GM10266 (cell line): ENCODE measurements around the gene NAPEPLD.
A peak's percentile ranks its signal among the peaks of the same experiment; 100 is the strongest.
"Not testable (repeated sequence)": the region's sequence is repeated elsewhere in the genome, so short reads cannot be mapped to it uniquely, and the experiment has no call there.

Experiments
- DNase-seq: peaks from one replicate; pipeline ENCODE4 v3.0.0; 2012; ENCODE audit errors: extremely low spot score
- TF ChIP-seq, protein P1 (sequence below): IDR thresholded peaks from 2 replicates; pipeline ENCODE4 v1.5.1; 2012; ENCODE audit warnings: mild to moderate bottlenecking, low read depth; ENCODE audit not compliant: control insufficient read depth, insufficient read depth; ENCODE audit errors: missing control alignments

Gene NAPEPLD

DNA sequence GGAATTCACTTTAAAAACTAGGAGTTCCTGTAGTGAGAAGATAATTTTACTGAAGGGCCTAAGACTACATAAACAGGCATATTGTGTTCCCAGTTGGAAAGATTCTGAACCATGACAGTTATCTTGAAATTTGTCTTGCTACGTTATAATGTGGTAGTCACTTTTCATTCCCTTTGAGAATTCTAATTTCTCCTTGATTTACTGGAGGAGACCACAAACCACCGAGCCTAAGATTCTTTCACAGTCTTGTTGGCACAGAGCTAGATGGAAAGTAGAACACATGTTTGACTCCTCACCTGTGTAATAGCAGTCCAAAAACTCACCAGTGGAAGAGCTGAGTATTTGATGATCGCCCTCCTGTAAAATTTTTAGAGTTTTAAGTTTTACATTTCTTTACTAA lies 69.1 kb downstream of the NAPEPLD start:
- no peak for DNase-seq
- TF ChIP-seq, protein P1, sequence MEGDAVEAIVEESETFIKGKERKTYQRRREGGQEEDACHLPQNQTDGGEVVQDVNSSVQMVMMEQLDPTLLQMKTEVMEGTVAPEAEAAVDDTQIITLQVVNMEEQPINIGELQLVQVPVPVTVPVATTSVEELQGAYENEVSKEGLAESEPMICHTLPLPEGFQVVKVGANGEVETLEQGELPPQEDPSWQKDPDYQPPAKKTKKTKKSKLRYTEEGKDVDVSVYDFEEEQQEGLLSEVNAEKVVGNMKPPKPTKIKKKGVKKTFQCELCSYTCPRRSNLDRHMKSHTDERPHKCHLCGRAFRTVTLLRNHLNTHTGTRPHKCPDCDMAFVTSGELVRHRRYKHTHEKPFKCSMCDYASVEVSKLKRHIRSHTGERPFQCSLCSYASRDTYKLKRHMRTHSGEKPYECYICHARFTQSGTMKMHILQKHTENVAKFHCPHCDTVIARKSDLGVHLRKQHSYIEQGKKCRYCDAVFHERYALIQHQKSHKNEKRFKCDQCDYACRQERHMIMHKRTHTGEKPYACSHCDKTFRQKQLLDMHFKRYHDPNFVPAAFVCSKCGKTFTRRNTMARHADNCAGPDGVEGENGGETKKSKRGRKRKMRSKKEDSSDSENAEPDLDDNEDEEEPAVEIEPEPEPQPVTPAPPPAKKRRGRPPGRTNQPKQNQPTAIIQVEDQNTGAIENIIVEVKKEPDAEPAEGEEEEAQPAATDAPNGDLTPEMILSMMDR = no peak

GRCh38 chr7:103078226-103078625 lies 70.7 kb downstream of the NAPEPLD start:
- DNase-seq = not testable (repeated sequence)

GRCh38 chr7:103077318-103077717 lies 71.6 kb downstream of the NAPEPLD start:
- DNase-seq = no peak
- TF ChIP-seq, protein P1 = no peak

GRCh38 chr7:103076764-103077163 lies 72.1 kb downstream of the NAPEPLD start:
- TF ChIP-seq, protein P1 = no peak
- no peak for DNase-seq

DNA sequence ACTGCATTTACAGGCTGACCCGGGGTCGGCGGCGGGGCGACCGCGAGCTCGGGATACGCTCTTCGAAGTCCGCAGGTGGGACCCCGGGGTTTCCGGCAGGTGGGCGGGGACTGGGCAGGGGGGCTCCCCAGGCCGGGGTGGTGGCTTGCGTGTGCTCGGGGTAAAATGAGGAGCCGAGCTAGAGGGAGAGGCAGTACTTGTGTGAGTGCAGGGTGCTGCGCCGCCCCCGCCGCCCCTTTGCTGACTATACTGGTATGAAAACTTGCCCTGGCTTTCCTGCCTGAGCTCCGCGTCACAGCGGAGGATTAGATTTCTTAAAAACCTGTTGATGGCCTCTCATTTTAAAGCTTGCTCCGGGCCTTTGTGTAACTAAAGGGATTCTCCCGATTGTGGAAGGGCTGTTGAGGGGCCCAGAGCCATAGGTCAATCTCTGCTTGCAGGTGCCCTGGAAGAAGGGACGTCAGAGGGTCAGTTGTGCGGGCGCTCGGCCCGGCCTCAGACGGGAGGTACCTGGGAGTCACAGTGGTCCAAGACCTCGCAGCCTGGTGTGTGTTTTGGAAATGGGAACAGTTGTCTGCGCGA lies 73.5 kb downstream of the NAPEPLD start:
- DNase-seq = peak; percentile 84
- TF ChIP-seq, protein P1 = no peak

DNA sequence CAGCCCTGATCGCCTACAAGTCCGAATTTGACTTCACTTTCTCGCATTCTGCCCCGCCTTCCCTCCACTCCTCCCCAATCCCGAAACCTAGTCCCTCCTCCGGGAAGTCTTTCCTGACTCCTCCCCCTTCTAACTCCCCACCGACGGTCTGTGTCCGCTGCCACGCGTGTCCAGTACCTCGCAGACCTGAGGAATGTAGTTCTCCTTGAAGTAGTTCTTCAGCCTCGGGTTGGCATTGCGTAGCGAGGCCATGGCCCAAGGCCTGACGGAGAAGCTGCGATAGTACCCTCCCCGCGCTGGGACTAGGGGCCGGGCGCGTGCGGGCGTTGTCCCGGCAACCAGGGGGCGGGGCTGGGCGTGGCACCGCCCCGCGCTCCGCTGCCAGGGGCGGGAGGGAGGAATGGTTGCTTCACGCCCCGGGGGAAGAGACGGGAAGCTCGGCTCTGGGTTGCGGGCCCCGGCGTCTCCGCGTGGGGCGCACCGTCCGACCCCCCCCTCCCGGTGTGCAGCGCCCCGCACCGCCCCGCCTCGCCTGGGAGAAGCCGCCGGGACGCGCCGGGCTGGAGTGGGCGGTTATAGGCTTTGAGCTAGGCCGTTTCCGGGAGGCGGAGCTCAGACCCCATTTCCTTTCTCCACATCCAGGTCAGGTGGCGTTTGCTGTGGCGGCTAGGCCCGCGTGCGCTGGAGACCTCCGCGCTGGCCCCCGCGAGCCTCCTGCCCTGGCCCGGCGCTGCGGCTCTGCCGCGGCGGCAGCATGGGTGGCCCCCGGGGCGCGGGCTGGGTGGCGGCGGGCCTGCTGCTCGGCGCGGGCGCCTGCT lies 74.2 kb downstream of the NAPEPLD start, which contains the start of the genes ARMC10 and FBXL13:
Gene ARMC10, plus strand, starts transcription at position 622 of the 818 bp plus-strand sequence. Its CDS starts 133 bp downstream, at position 755.
Gene FBXL13, minus strand, starts transcription at position 278 of the 818 bp plus-strand sequence.
- TF ChIP-seq, protein P1 = no peak
- DNase-seq = peak; percentile 94

- DNase-seq = no peak
- TF ChIP-seq, protein P1 = no peak
Observed at GRCh38 chr7:103073989-103074518, 74.8 kb downstream of the NAPEPLD start.
